HG03039 (cell line): Measurements from ENCODE around the gene AEBP2.
"Not testable (repeated sequence)": the region's sequence is repeated elsewhere in the genome, so short reads cannot be mapped to it uniquely, and the experiment has no call there.

Source experiments
- ATAC-seq: cut with Tn5 transposase; IDR thresholded peaks from one replicate; pipeline ENCODE4 v1.9.1; 2021; ENCODE audit warnings: mild to moderate bottlenecking, moderate library complexity; ENCODE audit not compliant: unreplicated experiment

AEBP2 gene

GRCh38 chr12:19421503-19422282 is 17.6 kb upstream of the AEBP2 start:
- ATAC-seq: no peak

- no peak for ATAC-seq
These were observed 15.9 kb upstream of the AEBP2 start for GRCh38 chr12:19423166-19423930.

- ATAC-seq: no peak
These were observed 11.0 kb upstream of the AEBP2 start for GRCh38 chr12:19428246-19428645.

- not testable (repeated sequence) for ATAC-seq
These were observed 9.8 kb upstream of the AEBP2 start for GRCh38 chr12:19429491-19429890.

- no peak for ATAC-seq
These were observed 8.3 kb upstream of the AEBP2 start for GRCh38 chr12:19430988-19431387.

GRCh38 chr12:19431407-19432308 is 7.6 kb upstream of the AEBP2 start:
- peak; percentile 57 for ATAC-seq

GRCh38 chr12:19432309-19433170 is 6.8 kb upstream of the AEBP2 start:
- ATAC-seq: no peak

- no peak for ATAC-seq
These were observed 4.8 kb upstream of the AEBP2 start for GRCh38 chr12:19434538-19434937.

GRCh38 chr12:19435831-19436497 is 3.3 kb upstream of the AEBP2 start:
- ATAC-seq: no peak

GRCh38 chr12:19436931-19437330 is 2.4 kb upstream of the AEBP2 start:
- no peak for ATAC-seq

GRCh38 chr12:19437996-19438395 is 1.3 kb upstream of the AEBP2 start:
- ATAC-seq: no peak

- peak; percentile 26 for ATAC-seq
These were observed 947 bp downstream of the AEBP2 start for GRCh38 chr12:19440019-19440858.

- ATAC-seq: no peak
These were observed 1.6 kb downstream of the AEBP2 start for GRCh38 chr12:19440916-19441315.

- ATAC-seq: no peak
These were observed 4.3 kb downstream of the AEBP2 start for GRCh38 chr12:19443585-19443984.

- no peak for ATAC-seq
These were observed 4.8 kb downstream of the AEBP2 start for GRCh38 chr12:19444097-19444496.

- no peak for ATAC-seq
These were observed 8.1 kb downstream of the AEBP2 start for GRCh38 chr12:19447386-19447785.

GRCh38 chr12:19449814-19450213 is 10.5 kb downstream of the AEBP2 start:
- no peak for ATAC-seq

- no peak for ATAC-seq
These were observed 11.1 kb downstream of the AEBP2 start for GRCh38 chr12:19450362-19450761.

- ATAC-seq: no peak
These were observed 11.9 kb downstream of the AEBP2 start for GRCh38 chr12:19451196-19451595.
